Prostate gland (tissue), 2 donors: ENCODE measurements around the gene TNFRSF6B. TPM values are rescaled to one million over a fixed set of nuclear protein-coding genes. Genes with fewer than 3 reads are reported as not detected.
A peak's percentile ranks its signal among the peaks of the same experiment; 100 is the strongest.

ENCODE experiments used
- DNase-seq: peaks from one replicate; pipeline ENCODE4 v3.0.0-alpha.2; 2019; ENCODE audit warnings: low spot score
- H3K27ac ChIP-seq, 2 donors: fragments of 200-600 bp; sonication (generic); 2 replicates each; pipeline ENCODE4 v1.5.1; 2017 to 2019
- H3K27me3 ChIP-seq: fragments of 200-600 bp; sonication (generic); replicated peaks from 2 replicates; pipeline ENCODE4 v1.5.1; 2019; ENCODE audit not compliant: insufficient read depth
- H3K36me3 ChIP-seq, 2 donors: fragments of 200-600 bp; sonication (generic); 1 replicate in 1 of 2; 2 replicates in 1 of 2; pipeline versions ENCODE4 v1.5.1 to v1.8.1; 2017 to 2019
- H3K4me1 ChIP-seq: fragments of 200-600 bp; sonication (generic); replicated peaks from 2 replicates; pipeline ENCODE4 v1.5.1; 2019
- H3K4me3 ChIP-seq, 2 donors: fragments of 200-600 bp; sonication (generic); 2 replicates each; pipeline ENCODE4 v1.5.1; 2017 to 2019
- H3K9me3 ChIP-seq: fragments of 200-600 bp; sonication (generic); 2 replicates; pipeline ENCODE4 v1.5.1; 2017
- POLR2A ChIP-seq: fragments of 450-650 bp; IDR thresholded peaks from one replicate; pipeline ENCODE4 v1.6.1; 2016; ENCODE audit warnings: antibody characterized with exemption, mild to moderate bottlenecking
- POLR2AphosphoS5 ChIP-seq: sonication (generic); formaldehyde crosslinking; IDR thresholded peaks from one replicate; pipeline ENCODE4 v1.6.1; 2017; ENCODE audit warnings: antibody characterized with exemption
- WGBS: methylation state at CpG from one replicate; pipeline ENCODE4 v1.1.5; 2018; 5-methylcytosine and 5-hydroxymethylcytosine counted together
- intact Hi-C: fragments of 100-400 bp; cut with DNase I; formaldehyde crosslinking; loops from one replicate; pipeline ENCODE4 v1.14.2; 2022
- total RNA-seq, 2 donors: library from RNA; depleted of rRNA; stranded (reverse); fragments of >200 nt; gene quantifications; one replicate each; pipeline ENCODE4 v1.1.0, GENCODE V29; 2016
- TF ChIP-seq, protein P1 (sequence below), 4 experiments: fragments of 200-600 bp in 2 of 4; fragments of 450-650 bp in 2 of 4; sonication (generic) in 2 of 4; IDR thresholded peaks; 1 replicate in 3 of 4; 2 replicates in 1 of 4; pipeline ENCODE4 v1.5.1; 2016 to 2019; ENCODE audit warnings: antibody characterized with exemption in 4 of 4, mild to moderate bottlenecking in 2 of 4, moderate library complexity in 2 of 4

The TNFRSF6B gene
- total RNA-seq, 2 donors from 2014 or later: 6.7 to 12.2 TPM

- Histone ChIP-seq H3K27ac (no peak overlapping the region), H3K9me3 (no peaks in the 10 kb centered on the region), H3K36me3 (peaks cover 4% of the 10 kb centered on the region in 2 donors), H3K27me3 (no peaks in the 10 kb centered on the region), H3K4me1 (peaks cover 29% of the 10 kb centered on the region), H3K4me3 (peak overlapping the region; percentile 13 to 24)
- no peak for DNase-seq
- intact Hi-C loops: loop anchor here (5.0 kb wide), 1 partner anchor 80 kb away; the partner anchor contains the start of gene RTEL1
- WGBS: 34% methylated on average over 22 of the region's 26 CpGs
- TF ChIP-seq POLR2A (no peak), POLR2AphosphoS5 (no peak)
- TF ChIP-seq, protein P1, sequence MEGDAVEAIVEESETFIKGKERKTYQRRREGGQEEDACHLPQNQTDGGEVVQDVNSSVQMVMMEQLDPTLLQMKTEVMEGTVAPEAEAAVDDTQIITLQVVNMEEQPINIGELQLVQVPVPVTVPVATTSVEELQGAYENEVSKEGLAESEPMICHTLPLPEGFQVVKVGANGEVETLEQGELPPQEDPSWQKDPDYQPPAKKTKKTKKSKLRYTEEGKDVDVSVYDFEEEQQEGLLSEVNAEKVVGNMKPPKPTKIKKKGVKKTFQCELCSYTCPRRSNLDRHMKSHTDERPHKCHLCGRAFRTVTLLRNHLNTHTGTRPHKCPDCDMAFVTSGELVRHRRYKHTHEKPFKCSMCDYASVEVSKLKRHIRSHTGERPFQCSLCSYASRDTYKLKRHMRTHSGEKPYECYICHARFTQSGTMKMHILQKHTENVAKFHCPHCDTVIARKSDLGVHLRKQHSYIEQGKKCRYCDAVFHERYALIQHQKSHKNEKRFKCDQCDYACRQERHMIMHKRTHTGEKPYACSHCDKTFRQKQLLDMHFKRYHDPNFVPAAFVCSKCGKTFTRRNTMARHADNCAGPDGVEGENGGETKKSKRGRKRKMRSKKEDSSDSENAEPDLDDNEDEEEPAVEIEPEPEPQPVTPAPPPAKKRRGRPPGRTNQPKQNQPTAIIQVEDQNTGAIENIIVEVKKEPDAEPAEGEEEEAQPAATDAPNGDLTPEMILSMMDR (IDR thresholded peaks at IDR 0.05): no peak
Observed at GRCh38 chr20:63737695-63737944, 41.2 kb downstream of the TNFRSF6B start.

- TF ChIP-seq POLR2AphosphoS5 (no peak), POLR2A (no peak)
- TF ChIP-seq, protein P1 (IDR thresholded peaks at IDR 0.05): no peak
- Histone ChIP-seq H3K4me1 (peaks cover 33% of the 10 kb centered on the region), H3K27ac (peak overlapping the region; percentile 86 to 90), H3K4me3 (peak overlapping the region; percentile 13 to 24), H3K9me3 (no peaks in the 10 kb centered on the region), H3K36me3 (peaks cover 4% of the 10 kb centered on the region in 2 donors), H3K27me3 (no peaks in the 10 kb centered on the region)
- no peak for DNase-seq
- intact Hi-C loops: loop anchor here (2.0 to 5.0 kb wide), 2 partner anchors 29 to 81 kb away; partner anchors contain the start of genes RTEL1 and ZGPAT
- WGBS: 75% methylated on average over 17 of the region's 43 CpGs
Observed at GRCh38 chr20:63737945-63738686, 41.7 kb downstream of the TNFRSF6B start.

DNA sequence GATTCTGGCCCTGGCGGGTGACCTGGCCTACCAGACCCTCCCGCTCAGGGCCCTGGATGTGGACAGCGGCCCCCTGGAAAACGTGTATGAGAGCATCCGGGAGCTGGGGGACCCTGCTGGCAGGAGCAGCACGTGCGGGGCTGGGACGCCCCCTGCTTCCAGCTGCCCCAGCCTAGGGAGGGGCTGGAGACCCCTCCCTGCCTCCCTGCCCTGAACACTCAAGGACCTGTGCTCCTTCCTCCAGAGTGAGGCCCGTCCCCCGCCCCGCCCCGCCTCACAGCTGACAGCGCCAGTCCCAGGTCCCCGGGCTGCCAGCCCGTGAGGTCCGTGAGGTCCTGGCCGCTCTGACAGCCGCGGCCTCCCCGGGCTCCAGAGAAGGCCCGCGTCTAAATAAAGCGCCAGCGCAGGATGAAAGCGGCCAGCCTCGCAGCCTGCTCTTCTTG lies 42.3 kb downstream of the TNFRSF6B start:
- Histone ChIP-seq H3K4me1 (peaks cover 35% of the 10 kb centered on the region), H3K4me3 (peak overlapping the region; percentile 41 to 43), H3K27me3 (no peaks in the 10 kb centered on the region), H3K36me3 (peaks cover 4% of the 10 kb centered on the region in 2 donors), H3K27ac (peak overlapping the region; percentile 86 to 90), H3K9me3 (no peaks in the 10 kb centered on the region)
- DNase-seq: peak; percentile 54
- 25% methylated on average over 26 of the region's 26 CpGs for WGBS
- intact Hi-C loops: loop anchor here (2.0 to 5.0 kb wide), 2 partner anchors 30 to 81 kb away; partner anchors contain the start of genes RTEL1 and ZGPAT
- TF ChIP-seq POLR2AphosphoS5: no peak

DNA sequence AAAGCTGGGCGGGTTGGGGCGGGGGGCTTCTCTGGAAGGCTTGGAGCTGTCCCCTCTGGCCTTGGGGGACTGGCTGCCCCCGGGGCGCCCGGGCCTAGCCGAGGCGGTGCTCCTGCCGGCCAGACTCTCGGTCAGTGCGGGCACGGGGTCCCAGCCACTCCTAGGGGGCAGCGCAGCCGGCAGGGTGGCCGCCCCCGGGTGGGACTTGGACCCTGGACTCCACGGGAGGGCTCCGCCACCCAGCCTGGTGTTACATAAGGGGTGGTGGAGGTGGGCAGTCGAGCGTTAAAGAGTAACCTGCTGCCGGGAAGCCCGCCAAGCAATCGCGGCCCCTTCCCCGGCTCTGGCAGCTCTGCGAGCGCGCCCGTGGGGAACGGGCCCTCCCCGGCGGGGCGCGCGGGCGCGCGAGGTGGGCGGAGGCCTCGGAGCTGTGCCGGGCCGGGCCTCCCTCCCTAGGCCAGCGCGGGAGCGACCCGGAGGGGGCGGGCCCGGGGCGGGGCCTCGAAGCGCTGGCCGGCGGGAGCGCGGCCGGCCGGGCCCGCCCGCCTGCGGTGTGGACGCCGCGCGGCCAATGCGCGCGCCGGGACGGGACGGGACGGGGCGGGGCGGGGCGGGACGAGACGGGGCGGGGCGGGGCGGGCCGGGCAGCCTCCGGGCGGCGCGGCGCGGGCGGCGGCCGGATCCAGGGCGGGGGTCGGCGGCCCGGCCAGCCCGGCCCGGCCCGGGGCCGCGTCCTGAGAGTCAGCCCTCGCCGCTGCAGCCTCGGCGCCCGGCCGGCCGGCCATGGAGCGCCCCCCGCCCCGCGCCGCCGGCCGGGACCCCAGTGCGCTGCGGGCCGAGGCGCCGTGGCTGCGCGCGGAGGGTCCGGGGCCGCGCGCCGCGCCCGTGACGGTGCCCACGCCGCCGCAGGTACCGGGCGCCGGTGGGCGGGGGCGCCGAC lies 42.9 kb downstream of the TNFRSF6B start, which contains the start of gene SLC2A4RG:
TSS of gene SLC2A4RG (plus strand) at position 647 of the 940 bp plus-strand sequence. CDS start at position 784, 137 bp downstream.
- DNase-seq: peak; percentile 71
- H3K36me3 ChIP-seq: peaks cover 4% of the 10 kb centered on the region in 2 donors

More for the DNA sequence above, 42.9 kb downstream of the TNFRSF6B start, which contains the start of gene SLC2A4RG:
- H3K9me3 ChIP-seq: no peaks in the 10 kb centered on the region
- intact Hi-C loops: loop anchor here (2.0 to 10.0 kb wide), 4 partner anchors 31 to 225 kb away; partner anchors contain the start of genes GMEB2, RTEL1, ZGPAT and ZNF512B
- TF ChIP-seq POLR2A: peak; percentile 27
- no peak for TF ChIP-seq POLR2AphosphoS5
- TF ChIP-seq, protein P1 (IDR thresholded peaks at IDR 0.05): peak in 1 of 4 experiments; percentile 7
- under 1% methylated on average over 29 of the region's 136 CpGs for WGBS
- H3K27ac ChIP-seq: peak within 1 kb of the TSS; percentile 96
- peak within 1 kb of the TSS; percentile 72 to 75 for H3K4me3 ChIP-seq
- H3K27me3 ChIP-seq: no peaks in the 10 kb centered on the region
- peaks cover 35% of the 10 kb centered on the region for H3K4me1 ChIP-seq
